ENCODE measurements around the gene ZCCHC14.

- no peak for TF ChIP-seq CTCF (IDR thresholded peaks at IDR 0.05; ENCODE audit: insufficient read depth, low read length, poor library complexity, severe bottlenecking)
- TF ChIP-seq EZH2phosphoT487 (conservative IDR thresholded peaks at IDR 0.05; ENCODE audit: low read length), result no peak
Observed at GRCh38 chr16:87407511-87408112, 85.2 kb downstream of the ZCCHC14 start.
